Suprapubic skin (tissue), 4 donors: ENCODE results near the gene KLHL29. TPM values are rescaled to one million over a fixed set of nuclear protein-coding genes. Genes with fewer than 3 reads are reported as not detected.

ENCODE experiments used
- DNase-seq, 2 donors: peaks; one replicate each; pipeline ENCODE4 v3.0.0-alpha.2; 2019; ENCODE audit warnings: low spot score in 2 of 2
- H3K27ac ChIP-seq: fragments of 200-600 bp; sonication (generic); one replicate; pipeline ENCODE4 v1.5.1; 2019
- H3K27me3 ChIP-seq: fragments of 200-600 bp; sonication (generic); one replicate; pipeline ENCODE4 v1.5.1; 2019
- H3K36me3 ChIP-seq: fragments of 200-600 bp; sonication (generic); one replicate; pipeline ENCODE4 v1.5.1; 2019
- H3K4me1 ChIP-seq: fragments of 200-600 bp; sonication (generic); one replicate; pipeline ENCODE4 v1.5.1; 2019
- H3K4me3 ChIP-seq: fragments of 200-600 bp; sonication (generic); one replicate; pipeline ENCODE4 v1.5.1; 2019; ENCODE audit warnings: mild to moderate bottlenecking
- H3K9me3 ChIP-seq: fragments of 200-600 bp; sonication (generic); one replicate; pipeline ENCODE4 v1.5.1; 2019
- EP300 ChIP-seq: sonication (generic); formaldehyde crosslinking; IDR thresholded peaks from one replicate; pipeline ENCODE4 v1.6.1; 2017; ENCODE audit warnings: antibody characterized with exemption
- POLR2A ChIP-seq, 2 donors: fragments of 450-650 bp; IDR thresholded peaks; one replicate each; pipeline ENCODE4 v1.6.1; 2017; ENCODE audit warnings: antibody characterized with exemption in 2 of 2, mild to moderate bottlenecking in 2 of 2, moderate library complexity in 2 of 2
- POLR2AphosphoS5 ChIP-seq, 3 donors: sonication (generic); formaldehyde crosslinking; IDR thresholded peaks; one replicate each; pipeline ENCODE4 v1.6.1; 2017; ENCODE audit warnings: antibody characterized with exemption in 3 of 3
- WGBS: methylation state at CpG from one replicate; pipeline ENCODE4 v1.1.5; 2018; 5-methylcytosine and 5-hydroxymethylcytosine counted together
- total RNA-seq, 4 donors: library from RNA; depleted of rRNA; stranded (reverse); fragments of >200 nt; gene quantifications; one replicate each; pipeline ENCODE4 v1.1.0, GENCODE V29; 2016
- TF ChIP-seq, protein P1 (sequence below), 2 donors: fragments of 200-600 bp in 1 of 2; fragments of 450-650 bp in 1 of 2; sonication (generic) in 1 of 2; IDR thresholded peaks; one replicate each; pipeline ENCODE4 v1.5.1; 2016 to 2019; ENCODE audit warnings: antibody characterized with exemption in 2 of 2, mild to moderate bottlenecking in 1 of 2, moderate library complexity in 1 of 2

KLHL29 gene
- total RNA-seq, 4 donors from 2014 or later, result 17.1 to 30.8 (median 20.7) TPM

DNA sequence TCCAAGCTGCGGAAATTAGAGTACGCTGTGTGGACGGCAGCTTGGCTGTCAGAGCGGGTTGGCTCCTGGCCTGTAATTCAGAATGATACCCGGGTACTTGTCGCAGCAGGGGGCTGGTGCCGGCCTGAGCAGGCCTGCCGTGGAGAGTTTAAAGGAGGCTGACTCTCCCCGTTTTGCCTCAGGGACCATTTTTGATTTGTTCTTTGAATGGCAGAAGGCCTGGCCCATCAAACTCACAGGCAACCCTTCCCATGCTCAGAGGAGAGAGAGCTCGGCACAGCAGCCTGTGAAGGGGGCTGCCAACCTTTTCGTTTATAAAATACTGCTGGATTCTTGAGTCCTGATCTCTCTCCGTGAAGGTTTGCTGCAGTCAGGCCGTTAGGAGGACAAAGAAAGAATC lies 151.3 kb downstream of the KLHL29 start:
- Histone ChIP-seq H3K4me1 (peaks cover 21% of the 10 kb centered on the region), H3K36me3 (no peaks in the 10 kb centered on the region), H3K27me3 (no peaks in the 10 kb centered on the region), H3K9me3 (no peaks in the 10 kb centered on the region), H3K27ac (no peak overlapping the region), H3K4me3 (no peak overlapping the region)
- no peak for DNase-seq
- 35% methylated on average over 13 of the region's 13 CpGs for WGBS
- TF ChIP-seq, protein P1, sequence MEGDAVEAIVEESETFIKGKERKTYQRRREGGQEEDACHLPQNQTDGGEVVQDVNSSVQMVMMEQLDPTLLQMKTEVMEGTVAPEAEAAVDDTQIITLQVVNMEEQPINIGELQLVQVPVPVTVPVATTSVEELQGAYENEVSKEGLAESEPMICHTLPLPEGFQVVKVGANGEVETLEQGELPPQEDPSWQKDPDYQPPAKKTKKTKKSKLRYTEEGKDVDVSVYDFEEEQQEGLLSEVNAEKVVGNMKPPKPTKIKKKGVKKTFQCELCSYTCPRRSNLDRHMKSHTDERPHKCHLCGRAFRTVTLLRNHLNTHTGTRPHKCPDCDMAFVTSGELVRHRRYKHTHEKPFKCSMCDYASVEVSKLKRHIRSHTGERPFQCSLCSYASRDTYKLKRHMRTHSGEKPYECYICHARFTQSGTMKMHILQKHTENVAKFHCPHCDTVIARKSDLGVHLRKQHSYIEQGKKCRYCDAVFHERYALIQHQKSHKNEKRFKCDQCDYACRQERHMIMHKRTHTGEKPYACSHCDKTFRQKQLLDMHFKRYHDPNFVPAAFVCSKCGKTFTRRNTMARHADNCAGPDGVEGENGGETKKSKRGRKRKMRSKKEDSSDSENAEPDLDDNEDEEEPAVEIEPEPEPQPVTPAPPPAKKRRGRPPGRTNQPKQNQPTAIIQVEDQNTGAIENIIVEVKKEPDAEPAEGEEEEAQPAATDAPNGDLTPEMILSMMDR (IDR thresholded peaks at IDR 0.05), result no peak
- TF ChIP-seq POLR2A (IDR thresholded peaks at IDR 0.05) (no peak), POLR2AphosphoS5 (IDR thresholded peaks at IDR 0.05) (no peak), EP300 (no peak)

DNA sequence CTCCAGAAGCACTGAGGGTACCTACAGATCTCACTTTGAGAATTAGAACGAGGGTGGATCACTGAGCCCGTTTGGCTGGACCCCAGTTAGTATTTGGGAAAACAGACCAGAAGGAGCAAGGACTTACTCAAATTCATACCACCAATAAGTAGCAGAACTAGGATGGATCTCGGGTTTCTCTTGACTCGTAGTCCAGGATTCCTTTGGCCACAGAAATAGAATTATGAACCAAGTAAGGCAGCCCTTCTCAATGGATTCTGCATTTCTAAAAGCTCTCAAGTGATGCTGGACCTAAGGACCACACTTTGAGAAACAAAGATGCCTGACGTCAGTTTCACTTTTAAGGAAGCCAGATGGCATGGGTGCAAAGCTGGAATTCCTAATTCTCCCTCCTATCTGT lies 153.0 kb downstream of the KLHL29 start:
- no peak overlapping the region for H3K4me3 ChIP-seq
- no peaks in the 10 kb centered on the region for H3K27me3 ChIP-seq
- DNase-seq, result no peak
- 80% methylated on average over 5 of the region's 5 CpGs for WGBS
- H3K9me3 ChIP-seq, result no peaks in the 10 kb centered on the region
- no peaks in the 10 kb centered on the region for H3K36me3 ChIP-seq
- TF ChIP-seq, protein P1 (IDR thresholded peaks at IDR 0.05), result no peak
- TF ChIP-seq EP300, result no peak
- no peak for TF ChIP-seq POLR2A (IDR thresholded peaks at IDR 0.05)
- no peak for TF ChIP-seq POLR2AphosphoS5 (IDR thresholded peaks at IDR 0.05)
- no peak overlapping the region for H3K27ac ChIP-seq
- H3K4me1 ChIP-seq, result peaks cover 33% of the 10 kb centered on the region

DNA sequence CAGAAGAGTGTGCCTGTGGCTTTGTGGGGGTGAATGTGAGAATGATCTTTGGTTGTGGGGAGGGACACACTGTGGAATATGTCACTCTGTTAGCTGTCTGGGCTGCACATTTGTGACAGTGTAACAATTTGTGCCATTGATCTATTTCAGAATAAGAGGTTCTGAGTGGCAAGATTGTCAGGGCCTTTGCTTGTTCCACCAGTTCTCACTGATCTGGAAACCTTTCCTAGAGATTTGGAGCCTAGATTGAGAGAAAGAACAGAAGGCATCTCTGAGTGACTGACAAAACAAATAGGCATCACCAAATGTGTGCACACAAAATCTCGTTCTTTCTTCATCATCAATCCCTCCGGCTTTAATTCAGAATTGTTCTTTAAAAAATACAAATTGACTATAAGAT lies 153.6 kb downstream of the KLHL29 start:
- no peaks in the 10 kb centered on the region for H3K36me3 ChIP-seq
- H3K27me3 ChIP-seq, result no peaks in the 10 kb centered on the region
- TF ChIP-seq, protein P1 (IDR thresholded peaks at IDR 0.05), result no peak
- no peak for TF ChIP-seq POLR2AphosphoS5 (IDR thresholded peaks at IDR 0.05)
- TF ChIP-seq POLR2A (IDR thresholded peaks at IDR 0.05), result no peak
- no peak for TF ChIP-seq EP300
- 93% methylated on average over 2 of the region's 2 CpGs for WGBS
- no peaks in the 10 kb centered on the region for H3K9me3 ChIP-seq
- H3K27ac ChIP-seq, result no peak overlapping the region
- DNase-seq, result no peak
- H3K4me1 ChIP-seq, result peaks cover 29% of the 10 kb centered on the region
- no peak overlapping the region for H3K4me3 ChIP-seq

DNA sequence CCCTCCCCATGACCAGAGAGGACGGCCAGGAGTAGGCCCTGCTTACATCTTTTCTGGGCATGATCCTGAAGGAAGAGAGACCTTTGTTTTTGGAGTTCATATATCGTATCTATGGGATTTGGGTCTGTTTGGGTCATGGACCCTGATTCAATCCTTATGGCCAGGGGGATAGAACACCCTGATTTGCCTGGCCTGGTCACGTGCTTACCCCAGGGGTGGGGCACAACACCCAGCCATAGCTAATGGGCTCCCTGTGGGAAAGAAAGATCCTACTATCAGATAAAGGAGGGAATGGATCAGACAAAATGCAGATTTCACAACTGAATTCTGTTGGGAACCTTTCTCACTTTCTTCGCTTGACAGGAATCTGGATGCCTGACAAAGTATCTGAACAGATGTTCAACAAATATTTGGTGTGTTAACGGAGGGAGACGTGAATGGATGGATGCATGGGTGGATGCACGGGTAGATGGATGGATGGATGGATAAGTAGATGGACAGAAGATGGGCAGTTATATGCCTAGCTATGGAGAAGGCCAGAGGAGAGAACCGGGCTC lies 155.9 kb downstream of the KLHL29 start:
- H3K27ac ChIP-seq, result no peak overlapping the region

DNA sequence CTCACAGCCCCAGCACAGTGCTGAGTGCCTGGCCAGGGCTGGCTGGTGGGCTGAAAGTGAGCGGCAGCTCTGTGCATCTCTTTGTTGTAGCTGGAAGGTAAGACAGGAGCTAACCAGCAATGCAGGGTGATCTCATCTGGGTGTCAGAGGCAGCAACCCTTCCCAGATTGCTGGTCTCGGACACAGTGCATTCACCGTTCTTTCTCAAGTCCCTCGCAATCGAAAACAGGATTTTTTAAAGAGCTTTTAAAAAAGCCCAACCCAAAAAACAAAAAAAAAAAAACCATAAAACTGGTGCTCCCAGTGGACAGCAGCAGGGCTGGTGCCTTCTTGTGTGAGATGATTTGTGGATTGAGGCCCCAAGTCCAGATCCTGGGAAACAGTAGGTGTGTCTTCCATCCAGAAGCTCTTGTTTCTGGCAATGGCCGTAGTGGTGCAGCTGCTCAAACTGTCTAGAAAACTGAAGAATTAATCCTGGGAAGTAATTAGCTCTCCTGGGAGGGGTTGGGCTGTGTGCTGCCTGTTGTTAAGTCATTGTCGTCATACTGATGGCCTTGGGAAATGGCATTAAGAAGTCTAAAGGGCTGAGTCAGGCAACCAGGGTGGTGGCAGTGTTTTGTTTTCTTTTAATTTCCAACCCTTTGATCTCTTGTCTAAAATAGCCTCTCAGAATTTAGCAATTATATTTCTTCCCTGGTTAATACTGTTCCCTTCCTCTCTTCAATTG lies 156.7 kb downstream of the KLHL29 start:
- H3K27me3 ChIP-seq, result no peaks in the 10 kb centered on the region
- TF ChIP-seq, protein P1 (IDR thresholded peaks at IDR 0.05), result no peak
- TF ChIP-seq POLR2AphosphoS5 (IDR thresholded peaks at IDR 0.05), result peak in 1 of 3 donors; percentile 33
- peak overlapping the region; percentile 15 for H3K27ac ChIP-seq
- H3K4me1 ChIP-seq, result peaks cover 20% of the 10 kb centered on the region
- H3K36me3 ChIP-seq, result no peaks in the 10 kb centered on the region
- H3K9me3 ChIP-seq, result no peaks in the 10 kb centered on the region
- no peak for DNase-seq
- no peak overlapping the region for H3K4me3 ChIP-seq
- 65% methylated on average over 7 of the region's 7 CpGs for WGBS

More for the DNA sequence above, 155.9 kb downstream of the KLHL29 start:
- Histone ChIP-seq H3K27me3 (no peaks in the 10 kb centered on the region), H3K9me3 (no peaks in the 10 kb centered on the region), H3K36me3 (no peaks in the 10 kb centered on the region), H3K4me1 (peaks cover 20% of the 10 kb centered on the region), H3K4me3 (no peak overlapping the region)
- 80% methylated on average over 8 of the region's 8 CpGs for WGBS
- DNase-seq, result no peak
- TF ChIP-seq POLR2AphosphoS5 (IDR thresholded peaks at IDR 0.05), result no peak
